K562 (cell line): ENCODE data around the gene P2RY4. TPM values are rescaled to one million over a fixed set of nuclear protein-coding genes. Genes with fewer than 3 reads are reported as not detected.

Source experiments
- ATAC-seq: fragments of 200-7000 bp; cut with Tn5 transposase; 3 replicates; pipeline ENCODE4 v1.9.1; 2020; ENCODE audit warnings: moderate library complexity
- BruUV-seq: library from RNA; stranded (reverse); fragments of 400-500 nt; replicated peaks from 2 replicates; lab custom pipeline; 2021; lab: Mats Ljungman, UMichigan
- CTCF ChIA-PET: fragments of 300-600 bp; formaldehyde crosslinking; extraction: SDS; loops from one replicate; lab custom pipeline; 2021; ENCODE audit warnings: low intra/inter-chr PET ratio; lab: Yijun Ruan, JAX
- POLR2A ChIA-PET: fragments of 300-600, 350-650 bp; sonication (Branson Sonifier 250); formaldehyde crosslinking; extraction: SDS; loops from one replicate; lab custom pipeline; 2021; ENCODE audit warnings: antibody characterized with exemption, inconsistent platforms; lab: Yijun Ruan, JAX
- DNase-seq, 4 experiments: peaks; one replicate each; pipeline versions ENCODE4 v3.0.0 to v3.0.0-alpha.2; 2011 to 2018; ENCODE audit warnings: low spot score in 3 of 4, mixed read lengths in 3 of 4; ENCODE audit errors: extremely low read depth in 1 of 4
- FAIRE-seq: peaks from 2 replicates; lab custom pipeline; 2011; peaks lifted over from hg19 to GRCh38; lab: Jason Lieb, UNC
- H2AFZ ChIP-seq: 2 replicates; pipeline ENCODE4 v1.6.0; 2011; ENCODE audit warnings: low read depth, low read length, control low read depth, inconsistent platforms
- H3K27ac ChIP-seq: fragments of 200-600 bp; 3 replicates; pipeline ENCODE4 v1.8.0; 2011; ENCODE audit warnings: low read depth, mild to moderate bottlenecking, control low read depth, inconsistent platforms, low read length, moderate library complexity, mixed read lengths; ENCODE audit errors: extremely low read depth
- H3K27me3 ChIP-seq, 2 experiments: fragments of 300-600 bp in 1 of 2; 2 replicates in 1 of 2; 3 replicates in 1 of 2; pipeline versions ENCODE4 v1.6.0 to v1.8.0; 2011; ENCODE audit warnings: inconsistent platforms in 2 of 2, low read length in 2 of 2, mild to moderate bottlenecking in 1 of 2, mixed read lengths in 1 of 2, moderate library complexity in 1 of 2; ENCODE audit not compliant: control insufficient read depth in 2 of 2, insufficient read depth in 2 of 2
- H3K36me3 ChIP-seq: fragments of 300-600 bp; 3 replicates; pipeline ENCODE4 v1.8.0; 2011; ENCODE audit warnings: mild to moderate bottlenecking, low read length, inconsistent platforms; ENCODE audit not compliant: control insufficient read depth, insufficient read depth
- H3K4me1 ChIP-seq, 2 experiments: fragments of 200-600 bp in 1 of 2; replicated peaks in 1 of 2; 2 replicates in 1 of 2; 3 replicates in 1 of 2; pipeline versions ENCODE4 v1.5.1 to v1.8.0; 2011; ENCODE audit warnings: inconsistent platforms in 2 of 2, low read length in 2 of 2, mild to moderate bottlenecking in 1 of 2, mixed read lengths in 1 of 2, moderate library complexity in 1 of 2; ENCODE audit not compliant: control insufficient read depth in 2 of 2, insufficient read depth in 2 of 2
- H3K4me2 ChIP-seq: 2 replicates; pipeline ENCODE4 v1.6.1; 2011; ENCODE audit warnings: low read length, control low read depth, inconsistent platforms, mixed read lengths; ENCODE audit not compliant: insufficient read depth
- H3K4me3 ChIP-seq: fragments of 200-600 bp; sonication (generic), shearing (Covaris generic); 2 replicates; pipeline ENCODE4 v1.5.1; 2016; ENCODE audit warnings: control low read depth, inconsistent platforms
- H3K79me2 ChIP-seq: fragments of 200-600 bp; 3 replicates; pipeline ENCODE4 v1.8.0; 2011; ENCODE audit warnings: low read length, inconsistent platforms; ENCODE audit not compliant: control insufficient read depth, insufficient read depth
- H3K9ac ChIP-seq, 2 experiments: 2 replicates each; pipeline versions ENCODE4 v1.6.0 to v1.6.1; 2011; ENCODE audit warnings: low read depth in 2 of 2, low read length in 2 of 2, control low read depth in 1 of 2, inconsistent platforms in 1 of 2, mild to moderate bottlenecking in 1 of 2, mixed read lengths in 1 of 2; ENCODE audit not compliant: insufficient read depth in 1 of 2
- H3K9me1 ChIP-seq: one replicate; pipeline ENCODE4 v1.6.0; 2011; ENCODE audit warnings: inconsistent platforms, mild to moderate bottlenecking, low read length, moderate library complexity; ENCODE audit not compliant: control insufficient read depth, insufficient read depth
- H3K9me3 ChIP-seq: replicated peaks from 2 replicates; pipeline ENCODE4 v1.5.1; 2011; ENCODE audit warnings: low read depth, low read length, inconsistent platforms; ENCODE audit not compliant: control insufficient read depth, insufficient read depth
- H4K20me1 ChIP-seq: replicated peaks from 2 replicates; pipeline ENCODE4 v1.6.1; 2011; ENCODE audit warnings: low read length, inconsistent platforms, mixed read lengths; ENCODE audit not compliant: control insufficient read depth, insufficient read depth
- CBX5 ChIP-seq: IDR thresholded peaks from 2 replicates; pipeline ENCODE4 v1.6.1; 2014; ENCODE audit warnings: low read depth, borderline replicate concordance
- ETV1 ChIP-seq: fragments of 450-650 bp; conservative IDR thresholded peaks from 2 replicates; pipeline ENCODE4 v1.6.1; 2016; ENCODE audit warnings: missing genetic modification characterization, control low read depth, low read depth, missing compliant biosample characterization
- FIP1L1 ChIP-seq: fragments of 200-400 bp; formaldehyde crosslinking; IDR thresholded peaks from 2 replicates; pipeline ENCODE4 v1.6.1; 2018; ENCODE audit warnings: mild to moderate bottlenecking, low read depth, low read length; ENCODE audit not compliant: poor library complexity, severe bottlenecking
- HMG20B ChIP-seq: fragments of 250-450 bp; sonication (Bioruptor Pico); IDR thresholded peaks from 2 replicates; pipeline ENCODE4 v1.5.0; 2021; ENCODE audit warnings: mild to moderate bottlenecking
- MIER1 ChIP-seq: fragments of 450-650 bp; IDR thresholded peaks from 2 replicates; pipeline ENCODE4 v1.6.1; 2016; ENCODE audit warnings: antibody characterized with exemption, mild to moderate bottlenecking, low read depth
- PCBP2 ChIP-seq: fragments of 200-400 bp; formaldehyde crosslinking; IDR thresholded peaks from 2 replicates; pipeline ENCODE4 v1.6.1; 2018; ENCODE audit warnings: low read length, low read depth, mild to moderate bottlenecking, moderate library complexity; ENCODE audit not compliant: poor library complexity, severe bottlenecking
- PRPF4 ChIP-seq: fragments of 200-400 bp; formaldehyde crosslinking; IDR thresholded peaks from one replicate; pipeline ENCODE4 v1.6.1; 2017; ENCODE audit warnings: low read length, low read depth, mild to moderate bottlenecking; ENCODE audit not compliant: insufficient read depth, poor library complexity, severe bottlenecking
- SMARCE1 ChIP-seq: fragments of 450-650 bp; IDR thresholded peaks from 2 replicates; pipeline ENCODE4 v1.7.1; 2016; ENCODE audit warnings: mild to moderate bottlenecking
- TAF15 ChIP-seq: fragments of 200-400 bp; formaldehyde crosslinking; IDR thresholded peaks from 2 replicates; pipeline ENCODE4 v1.6.1; 2017; ENCODE audit warnings: mild to moderate bottlenecking, low read depth, low read length, moderate library complexity
- ZBTB33 ChIP-seq: sonication (generic); formaldehyde crosslinking; IDR thresholded peaks from 2 replicates; pipeline ENCODE4 v1.8.1; 2023; ENCODE audit warnings: mild to moderate bottlenecking, missing genetic modification reagents
- ZFP91 ChIP-seq: sonication (generic); formaldehyde crosslinking; IDR thresholded peaks from 2 replicates; pipeline ENCODE4 v1.8.0; 2022; ENCODE audit warnings: mild to moderate bottlenecking, missing genetic modification reagents
- ZHX1 ChIP-seq: fragments of 150-350 bp; conservative IDR thresholded peaks from 2 replicates; pipeline ENCODE4 v1.6.1; 2014; ENCODE audit warnings: low read length
- ZNF583 ChIP-seq: fragments of 250-450 bp; sonication (Bioruptor Pico); IDR thresholded peaks from 2 replicates; pipeline ENCODE4 v1.4.0; 2020
- WGBS: fragments of 100-300 bp; shearing (Covaris generic); methylation state at CpG from one replicate; pipeline ENCODE4 v1.1.6; 2016; ENCODE audit warnings: low coverage, mixed read lengths; ENCODE audit not compliant: insufficient coverage; ENCODE audit errors: missing lambda C conversion rate; 5-methylcytosine and 5-hydroxymethylcytosine counted together
- in situ Hi-C: fragments of 300-500 bp; cut with MboI; formaldehyde crosslinking; loops from 4 replicates; pipeline ENCODE4 v1.15.0; 2018; ENCODE audit warnings: inconsistent platforms, mixed read lengths
- intact Hi-C: fragments of 100-400 bp; cut with micrococcal nuclease; formaldehyde crosslinking; loops from 2 replicates; pipeline ENCODE4 v1.14.2; 2022
- polyA plus RNA-seq, 8 experiments: library from polyadenylated mRNA; depleted of rRNA in 4 of 8; stranded (reverse) in 5 of 8; unstranded in 3 of 8; fragments of >200 nt; fragmentation: Nextera tagmentation in 2 of 8; fragmentation: Illumina TruSeq in 1 of 8; extraction: Ambion mirVana in 2 of 8; extraction: Trizol in 1 of 8; gene quantifications; 2 replicates each; pipeline versions ENCODE4 v1.2.1 to v1.2.3, GENCODE V29; 2011 to 2014; ENCODE audit warnings: inconsistent platforms in 1 of 8, missing spikeins in 1 of 8
- total RNA-seq, 7 experiments: library from RNA; depleted of rRNA in 6 of 7; stranded (reverse); fragments of >200 nt in 6 of 7; fragmentation: Illumina TruSeq in 2 of 7; extraction: Trizol in 2 of 7; gene quantifications; 2 replicates each; pipeline versions ENCODE4 v1.2.1 to v1.2.3, GENCODE V29; 2011 to 2021; ENCODE audit warnings: low replicate concordance in 1 of 7
- TF ChIP-seq, protein P1 (sequence below): fragments of 200-800 bp; sonication (Bioruptor generic); IDR thresholded peaks from 2 replicates; pipeline ENCODE4 v1.6.1; 2017; ENCODE audit warnings: missing genetic modification characterization, missing compliant biosample characterization

P2RY4 gene
- total and polyA plus RNA-seq, 9 of the 15 experiments (the other 6 are each of a cell fraction or from before 2014, with no cell fraction given) = not detected

DNA sequence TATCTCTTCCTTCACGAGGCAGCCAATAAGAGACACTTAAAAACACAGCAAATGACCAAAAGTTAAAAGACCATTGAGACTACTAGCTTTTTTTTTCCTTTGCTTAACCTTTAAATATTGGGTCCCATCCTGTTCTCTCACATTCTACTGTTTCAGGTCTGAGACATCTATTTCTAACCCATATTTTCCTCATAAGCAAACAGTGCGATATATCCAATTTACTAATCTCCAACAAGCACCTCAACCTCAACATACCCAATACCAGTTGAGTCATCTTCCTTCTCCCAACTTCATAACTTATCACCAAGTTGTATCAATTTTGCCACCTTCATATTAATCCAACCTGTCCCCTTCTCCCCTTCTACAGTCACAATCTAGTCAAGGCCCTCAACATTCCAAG lies 18.5 kb downstream of the P2RY4 start:
- ATAC-seq (no peak), DNase-seq (no peak), FAIRE-seq (no peak)
- no peaks in the 10 kb centered on the region for H3K9me3 ChIP-seq
- intact Hi-C loops = no loop called here
- CTCF ChIA-PET = no interaction called here
- H3K4me3 ChIP-seq = no peak overlapping the region
- WGBS = 0% methylated on average over 2 of the region's 2 CpGs
- no peaks in the 10 kb centered on the region for H3K4me1 ChIP-seq
- peaks cover 3 to 14% of the 10 kb centered on the region in 2 experiments; a peak in 1 of 5 replicates for H3K27me3 ChIP-seq
- POLR2A ChIA-PET = no interaction called here
- no TSS peak for BruUV-seq
- no peaks in the 10 kb centered on the region for H3K36me3 ChIP-seq
- H4K20me1 ChIP-seq = no peaks in the 10 kb centered on the region
- H3K27ac ChIP-seq = no peak overlapping the region
- H3K9me1 ChIP-seq = no peaks in the 10 kb centered on the region
- no peak overlapping the region for H2AFZ ChIP-seq
- H3K79me2 ChIP-seq = no peaks in the 10 kb centered on the region
- in situ Hi-C loops = no loop called here
- no peak overlapping the region for H3K9ac ChIP-seq
- no peak overlapping the region for H3K4me2 ChIP-seq
- TF ChIP-seq SMARCE1 (no peak), FIP1L1 (no peak), CBX5 (no peak), MIER1 (no peak), PCBP2 (no peak), ZBTB33 (CRISPR knock-in tag) (no peak), ZNF583 (no peak), TAF15 (no peak), ETV1 (tag) (no peak), ZFP91 (CRISPR knock-in tag) (no peak), HMG20B (no peak), PRPF4 (no peak), ZHX1 (no peak)
- TF ChIP-seq, protein P1, sequence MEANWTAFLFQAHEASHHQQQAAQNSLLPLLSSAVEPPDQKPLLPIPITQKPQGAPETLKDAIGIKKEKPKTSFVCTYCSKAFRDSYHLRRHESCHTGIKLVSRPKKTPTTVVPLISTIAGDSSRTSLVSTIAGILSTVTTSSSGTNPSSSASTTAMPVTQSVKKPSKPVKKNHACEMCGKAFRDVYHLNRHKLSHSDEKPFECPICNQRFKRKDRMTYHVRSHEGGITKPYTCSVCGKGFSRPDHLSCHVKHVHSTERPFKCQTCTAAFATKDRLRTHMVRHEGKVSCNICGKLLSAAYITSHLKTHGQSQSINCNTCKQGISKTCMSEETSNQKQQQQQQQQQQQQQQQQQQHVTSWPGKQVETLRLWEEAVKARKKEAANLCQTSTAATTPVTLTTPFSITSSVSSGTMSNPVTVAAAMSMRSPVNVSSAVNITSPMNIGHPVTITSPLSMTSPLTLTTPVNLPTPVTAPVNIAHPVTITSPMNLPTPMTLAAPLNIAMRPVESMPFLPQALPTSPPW (CRISPR knock-in tag) = no peak
